ENCODE results near the gene PIERCE2.
A peak's percentile ranks its signal among the peaks of the same experiment; 100 is the strongest.

PIERCE2 gene, protein sequence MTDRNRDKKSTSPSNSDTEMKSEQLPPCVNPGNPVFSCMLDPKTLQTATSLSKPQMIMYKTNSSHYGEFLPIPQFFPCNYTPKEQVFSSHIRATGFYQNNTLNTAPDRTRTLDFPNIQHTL

DNA sequence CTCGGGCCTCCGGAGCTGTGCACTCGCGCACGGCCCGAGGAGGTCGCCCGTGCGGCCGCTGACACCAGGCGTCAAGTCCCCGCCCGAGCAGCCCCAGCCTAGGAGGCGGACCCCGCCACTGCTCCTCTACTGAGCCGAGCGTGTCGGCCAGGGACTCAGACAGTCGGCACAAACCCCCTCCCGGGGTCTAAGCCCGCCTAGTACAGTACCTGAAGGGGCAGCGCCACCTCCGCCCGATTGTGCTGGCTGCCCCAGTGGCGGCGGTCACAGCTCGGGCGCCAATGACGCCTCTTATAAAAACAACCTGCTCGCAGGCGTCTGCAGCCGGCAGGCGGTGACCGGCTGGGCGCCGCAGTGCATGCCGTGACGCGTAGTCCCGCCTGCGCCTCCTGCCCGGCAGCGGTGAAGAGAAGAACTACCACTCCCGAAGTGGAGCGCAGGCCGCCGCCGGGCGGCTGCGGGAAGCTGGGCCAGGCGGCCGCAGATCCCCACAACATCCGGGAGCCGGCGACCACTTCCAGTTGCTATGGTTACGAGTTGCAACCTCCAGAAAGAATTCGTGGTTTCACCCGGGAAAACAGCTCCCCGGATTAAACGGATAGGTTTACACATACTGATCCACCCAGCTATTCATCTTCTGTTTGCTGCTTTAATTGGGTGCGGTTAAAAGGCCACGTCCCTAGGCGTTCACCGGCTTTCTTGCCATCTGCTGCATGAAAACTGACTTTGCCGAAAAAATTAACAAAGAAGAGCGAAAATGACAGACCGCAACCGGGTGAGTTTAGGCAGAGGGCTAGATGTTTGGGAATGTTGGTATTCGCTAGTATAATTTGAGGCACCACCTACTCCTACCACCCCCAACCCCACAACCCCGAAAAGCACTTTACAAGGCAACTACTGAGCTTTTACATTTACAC, at the start of gene PIERCE2, which contains the start of gene CCPG1:
PIERCE2 (plus strand) TSS at position 484 of the 917 bp plus-strand sequence; CDS start at position 758, 274 bp downstream.
CCPG1 (minus strand) TSS at position 348 of the 917 bp plus-strand sequence. CDS start 18,935 bp downstream, outside the sequence.
- H3K9me3 ChIP-seq (replicated peaks in 1 of 11), result peaks cover 0 to 4% (median 0%) of the 10 kb centered on the region in 11 experiments; a peak in 1 of 22 replicates
- peak in 2 of 11 experiments; percentile 31 to 55; a peak in 1 of 22 replicates for TF ChIP-seq Cebpa-rat (IDR thresholded peaks at IDR 0.05)
- peak within 1 kb of the TSS; percentile 79 to 93 (median 88) for H3K27ac ChIP-seq
- peaks cover 39 to 56% (median 48%) of the 10 kb centered on the region in 10 experiments for H3K4me1 ChIP-seq
- peak within 1 kb of the TSS; percentile 86 to 94 (median 87) for H3K9ac ChIP-seq
- peak within 1 kb of the TSS; percentile 68 to 89 (median 83) for H3K4me3 ChIP-seq
- H3K4me2 ChIP-seq, result peak within 1 kb of the TSS; percentile 85 to 93 (median 88)
- no peaks in the 10 kb centered on the region for H3K27me3 ChIP-seq
- H4K20me1 ChIP-seq, result no peaks in the 10 kb centered on the region
- peaks cover 0 to 16% (median 4%) of the 10 kb centered on the region in 11 experiments; a peak in 4 of 22 replicates for H3K36me3 ChIP-seq

DNA sequence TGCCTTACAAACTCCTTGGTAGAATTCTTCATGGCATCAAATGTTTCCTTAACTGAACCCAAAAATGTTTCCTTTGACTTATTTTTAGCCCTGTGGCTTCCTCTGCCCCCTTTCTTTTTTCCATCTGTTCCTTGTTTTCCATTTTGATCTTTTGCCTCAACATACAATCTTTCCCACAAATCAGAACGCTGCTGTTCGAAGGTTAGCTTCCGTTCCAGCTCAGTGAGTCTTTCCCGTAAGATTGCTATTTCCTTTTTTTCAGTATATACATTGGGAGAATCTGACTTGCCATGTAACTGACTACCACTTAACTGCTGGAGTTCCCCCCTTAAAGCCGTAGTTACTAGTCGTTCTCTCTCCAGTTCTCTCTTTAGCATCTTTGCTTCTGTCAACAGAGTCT, 48.0 kb upstream of the PIERCE2 start:
- Histone ChIP-seq H3K36me3 (peaks cover 7 to 100% (median 85%) of the 10 kb centered on the region in 11 experiments; a peak in 21 of 22 replicates), H3K4me1 (peaks cover 20 to 36% (median 27%) of the 10 kb centered on the region in 10 experiments), H3K27me3 (no peaks in the 10 kb centered on the region), H4K20me1 (peaks cover 0 to 20% (median 0%) of the 10 kb centered on the region in 11 experiments; a peak in 1 of 22 replicates), H3K27ac (peak overlapping the region in 9 of 11 experiments; percentile 10 to 49 (median 24); a peak in 10 of 22 replicates), H3K4me2 (peak overlapping the region; percentile 52 to 80 (median 67)), H3K4me3 (peak overlapping the region in 2 of 10 experiments; percentile 2 to 18; a peak in 2 of 20 replicates), H3K9ac (peak overlapping the region in 4 of 11 experiments; percentile 11 to 29 (median 19); a peak in 5 of 22 replicates), H3K9me3 (replicated peaks in 1 of 11) (no peaks in the 10 kb centered on the region)
- TF ChIP-seq Cebpa-rat (IDR thresholded peaks at IDR 0.05), result no peak

DNA sequence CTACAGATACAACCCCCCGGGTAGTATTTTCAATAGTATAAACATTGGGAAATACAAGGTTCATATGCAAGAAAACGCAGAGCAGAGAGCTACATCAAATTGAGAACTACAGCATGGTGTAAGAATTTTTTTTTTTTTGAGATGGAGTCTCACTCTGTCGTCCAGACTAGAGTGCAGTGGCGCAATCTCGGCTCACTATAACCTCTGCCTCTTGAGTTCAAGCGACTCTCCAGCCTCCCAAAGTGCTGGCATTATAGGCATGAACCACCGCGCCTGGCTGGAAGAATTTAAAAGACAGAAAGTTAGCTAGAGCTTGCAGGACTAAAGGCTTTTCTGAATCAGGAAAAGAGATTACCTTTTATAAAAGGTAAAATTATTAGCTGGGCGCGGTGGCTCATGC, 47.2 kb upstream of the PIERCE2 start:
- TF ChIP-seq Cebpa-rat (IDR thresholded peaks at IDR 0.05), result no peak
- H3K9ac ChIP-seq, result 0 out of 22 replicates have a peak overlapping the region, but pooled peaks of 1 of the 11 experiments have one; percentile 29
- H3K27me3 ChIP-seq, result no peaks in the 10 kb centered on the region
- peak overlapping the region in 2 of 11 experiments; percentile 33 to 49; a peak in 2 of 22 replicates for H3K27ac ChIP-seq
- H3K36me3 ChIP-seq, result peaks cover 7 to 100% (median 85%) of the 10 kb centered on the region in 11 experiments; a peak in 21 of 22 replicates
- H3K9me3 ChIP-seq (replicated peaks in 1 of 11), result no peaks in the 10 kb centered on the region
- H3K4me1 ChIP-seq, result peaks cover 20 to 28% (median 23%) of the 10 kb centered on the region in 10 experiments
- H3K4me2 ChIP-seq, result peak overlapping the region; percentile 52 to 80 (median 67); a peak in 20 of 22 replicates
- H3K4me3 ChIP-seq, result no peak overlapping the region
- H4K20me1 ChIP-seq, result peaks cover 0 to 20% (median 0%) of the 10 kb centered on the region in 11 experiments; a peak in 2 of 22 replicates

DNA sequence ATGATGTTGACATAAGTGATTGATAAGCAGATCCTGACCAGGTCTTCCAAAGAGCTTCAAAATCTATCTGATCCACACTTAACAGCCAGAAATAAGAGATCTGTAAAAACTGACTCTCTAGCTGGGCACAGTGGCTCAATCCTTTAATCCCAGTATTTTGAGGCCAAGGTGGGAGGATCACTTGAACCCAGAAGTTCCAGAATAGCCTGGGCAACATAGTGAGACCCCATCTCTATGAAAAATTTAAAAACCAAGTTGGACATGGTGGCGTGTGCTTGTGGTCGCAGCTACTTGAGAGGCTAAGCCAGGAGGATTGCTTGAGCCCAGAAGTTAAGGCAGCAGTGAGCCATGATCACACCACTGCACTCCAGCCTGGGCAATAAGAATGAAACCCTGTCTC, 45.7 kb upstream of the PIERCE2 start:
- TF ChIP-seq Cebpa-rat (IDR thresholded peaks at IDR 0.05), result no peak
- Histone ChIP-seq H3K36me3 (peaks cover 7 to 99% (median 81%) of the 10 kb centered on the region in 11 experiments; a peak in 20 of 22 replicates), H3K27ac (no peak overlapping the region), H3K4me2 (no peak overlapping the region), H3K4me1 (peaks cover 20 to 38% (median 24%) of the 10 kb centered on the region in 10 experiments), H3K27me3 (no peaks in the 10 kb centered on the region), H4K20me1 (peaks cover 0 to 20% (median 0%) of the 10 kb centered on the region in 11 experiments; a peak in 3 of 22 replicates), H3K4me3 (no peak overlapping the region), H3K9ac (no peak overlapping the region), H3K9me3 (replicated peaks in 1 of 11) (no peaks in the 10 kb centered on the region)

DNA sequence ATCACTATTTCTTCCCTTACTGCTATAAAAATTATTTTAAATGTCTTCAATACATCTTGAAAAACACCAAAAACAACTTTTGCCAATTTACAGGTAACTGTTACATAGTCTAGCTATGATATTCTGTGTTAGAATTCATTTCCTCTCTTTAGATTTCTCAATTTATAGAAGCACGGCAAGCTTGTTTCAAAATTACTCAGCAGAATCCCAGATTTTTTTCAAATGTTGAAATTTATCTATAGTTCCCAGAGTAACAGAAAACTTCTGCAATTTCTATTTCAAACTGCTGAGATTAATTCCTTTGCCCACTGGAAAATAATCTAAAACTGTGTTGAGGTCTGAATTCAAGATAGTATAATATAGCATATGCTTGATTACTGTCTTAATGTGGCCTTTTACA, 41.3 kb upstream of the PIERCE2 start:
- Histone ChIP-seq H3K4me1 (peaks cover 0 to 18% (median 0%) of the 10 kb centered on the region in 10 experiments; a peak in 9 of 20 replicates), H3K36me3 (peaks cover 25 to 98% (median 92%) of the 10 kb centered on the region in 11 experiments), H3K4me2 (peak overlapping the region in 3 of 11 experiments; percentile 2 to 29 (median 9); a peak in 3 of 22 replicates), H3K4me3 (no peak overlapping the region), H3K9ac (no peak overlapping the region), H3K27me3 (no peaks in the 10 kb centered on the region), H3K9me3 (replicated peaks in 1 of 11) (no peaks in the 10 kb centered on the region), H4K20me1 (peaks cover 0 to 4% (median 0%) of the 10 kb centered on the region in 11 experiments; a peak in 6 of 22 replicates), H3K27ac (no peak overlapping the region)
- TF ChIP-seq Cebpa-rat (IDR thresholded peaks at IDR 0.05), result no peak

DNA sequence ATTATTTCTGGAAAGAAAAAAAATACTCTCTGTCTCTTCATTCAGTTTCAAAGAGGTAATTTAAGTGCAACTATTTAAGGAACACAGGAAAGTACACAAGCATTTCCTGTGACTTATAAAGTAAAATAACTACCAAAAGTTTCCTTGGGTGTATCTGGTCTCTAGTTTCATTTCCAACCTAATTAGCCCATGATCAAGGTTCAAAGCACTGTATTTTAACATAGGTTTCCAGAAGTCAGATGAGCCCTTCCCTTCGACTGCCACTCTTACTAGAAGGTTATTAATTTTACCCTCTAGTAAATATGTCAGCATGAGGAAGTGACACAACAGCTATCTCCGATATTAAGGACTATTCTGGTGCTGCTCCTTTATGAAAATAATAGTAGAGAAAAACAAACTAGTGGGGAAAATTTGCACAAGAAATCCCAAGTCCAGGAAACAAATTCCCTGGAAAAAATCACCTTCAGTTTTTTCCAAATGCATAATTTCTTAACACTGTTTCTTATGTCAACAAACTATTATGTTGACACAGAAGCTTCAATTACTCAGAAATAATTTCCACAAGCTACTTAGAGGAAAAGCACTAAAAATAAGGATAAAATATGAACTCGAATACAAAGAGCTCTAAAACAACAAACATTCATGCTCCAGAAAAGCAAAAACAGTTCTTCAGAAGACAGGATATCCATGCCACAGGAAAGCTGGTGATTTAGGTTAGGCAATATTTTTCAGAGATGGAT, 35.4 kb upstream of the PIERCE2 start:
- peaks cover 12 to 29% (median 15%) of the 10 kb centered on the region in 10 experiments for H3K4me1 ChIP-seq
- H3K27ac ChIP-seq, result peak overlapping the region in 2 of 11 experiments; percentile 3 to 5; a peak in 2 of 22 replicates
- H3K9ac ChIP-seq, result no peak overlapping the region; a peak in 1 of 22 replicates
- H3K9me3 ChIP-seq (replicated peaks in 1 of 11), result no peaks in the 10 kb centered on the region
- no peaks in the 10 kb centered on the region for H3K27me3 ChIP-seq
- peak overlapping the region; percentile 11 to 72 (median 51); a peak in 18 of 22 replicates for H3K4me2 ChIP-seq
- H3K36me3 ChIP-seq, result peaks cover 40 to 99% (median 91%) of the 10 kb centered on the region in 11 experiments
- H3K4me3 ChIP-seq, result no peak overlapping the region
- peaks cover 0 to 14% (median 0%) of the 10 kb centered on the region in 11 experiments; a peak in 6 of 22 replicates for H4K20me1 ChIP-seq
- TF ChIP-seq Cebpa-rat (IDR thresholded peaks at IDR 0.05), result no peak

DNA sequence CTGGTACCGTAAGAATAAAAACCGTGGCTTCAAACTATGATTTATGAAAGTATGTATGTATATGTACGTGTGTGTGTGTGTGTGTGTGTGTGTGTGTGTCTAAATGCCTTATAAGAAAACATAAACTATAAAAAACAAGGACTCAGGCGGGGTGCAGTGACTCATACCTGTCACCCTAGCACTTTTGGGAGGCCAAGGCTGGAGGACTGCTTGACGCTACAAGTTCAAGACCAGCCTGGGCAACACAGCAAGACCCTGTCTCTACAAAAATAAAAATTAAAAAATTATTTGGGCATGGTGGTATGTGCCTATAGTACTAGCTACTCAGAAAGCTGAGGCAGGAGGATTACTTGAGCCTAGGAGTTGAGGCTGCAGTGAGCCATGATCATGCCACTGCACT, 29.2 kb upstream of the PIERCE2 start:
- H3K36me3 ChIP-seq, result peaks cover 52 to 100% (median 98%) of the 10 kb centered on the region in 11 experiments
- no peak overlapping the region for H3K27ac ChIP-seq
- no peaks in the 10 kb centered on the region for H3K27me3 ChIP-seq
- no peak for TF ChIP-seq Cebpa-rat (IDR thresholded peaks at IDR 0.05)
- H3K9me3 ChIP-seq (replicated peaks in 1 of 11), result peaks cover 9 to 28% (median 19%) of the 10 kb centered on the region in 11 experiments; a peak in 20 of 22 replicates
- H3K4me1 ChIP-seq, result peaks cover 0 to 11% (median 0%) of the 10 kb centered on the region in 10 experiments; a peak in 6 of 20 replicates
- no peak overlapping the region for H3K9ac ChIP-seq
- no peak overlapping the region for H3K4me2 ChIP-seq
- H3K4me3 ChIP-seq, result no peak overlapping the region
- peaks cover 0 to 26% (median 4%) of the 10 kb centered on the region in 11 experiments; a peak in 7 of 22 replicates for H4K20me1 ChIP-seq

DNA sequence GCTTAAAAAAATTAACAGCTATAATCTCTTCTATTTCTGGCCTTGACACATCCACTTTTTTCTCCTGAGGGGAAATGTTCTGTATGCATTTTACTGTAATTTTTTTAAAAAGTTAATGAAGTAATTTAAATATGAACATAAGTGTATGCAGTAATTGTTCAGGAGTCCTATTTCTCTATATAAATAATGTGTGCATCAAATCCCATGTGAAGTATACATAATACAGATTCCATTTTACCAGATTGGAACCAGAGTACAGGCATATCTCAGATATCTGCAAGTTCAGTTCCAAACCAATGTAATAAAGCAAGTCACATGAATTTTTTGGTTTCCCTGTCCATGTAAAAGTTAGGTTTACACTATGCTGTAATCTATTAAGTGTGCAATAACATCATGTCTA, 26.7 kb upstream of the PIERCE2 start:
- Histone ChIP-seq H3K27ac (no peak overlapping the region), H3K4me2 (no peak overlapping the region), H3K4me3 (no peak overlapping the region), H3K27me3 (no peaks in the 10 kb centered on the region), H3K9me3 (replicated peaks in 1 of 11) (peaks cover 9 to 33% (median 26%) of the 10 kb centered on the region in 11 experiments; a peak in 20 of 22 replicates), H3K36me3 (peaks cover 49 to 100% (median 98%) of the 10 kb centered on the region in 11 experiments), H4K20me1 (peaks cover 0 to 22% (median 0%) of the 10 kb centered on the region in 11 experiments; a peak in 7 of 22 replicates), H3K9ac (no peak overlapping the region), H3K4me1 (no peaks in the 10 kb centered on the region)
- no peak for TF ChIP-seq Cebpa-rat (IDR thresholded peaks at IDR 0.05)
